PC-9 (cell line): ENCODE results near the gene LHX1. TPM values are rescaled to one million over a fixed set of nuclear protein-coding genes. Genes with fewer than 3 reads are reported as not detected.

Experiments
- BruUV-seq: library from RNA; stranded (reverse); fragments of 400-500 nt; replicated peaks from 2 replicates; lab custom pipeline; 2021; lab: Mats Ljungman, UMichigan
- CTCF ChIA-PET: fragments of 300-600 bp; sonication (Branson Sonifier 250); formaldehyde crosslinking; loops from one replicate; lab custom pipeline; 2022; ENCODE audit warnings: antibody characterized with exemption; lab: Charles Lee
- POLR2A ChIA-PET: fragments of 300-600 bp; sonication (Branson Sonifier 250); formaldehyde crosslinking; loops from one replicate; lab custom pipeline; 2022; ENCODE audit warnings: antibody characterized with exemption; ENCODE audit not compliant: unreplicated experiment; lab: Charles Lee
- DNase-seq, 2 experiments: peaks; one replicate each; pipeline versions ENCODE4 v3.0.0 to v3.0.0-alpha.2; 2015 to 2022; ENCODE audit warnings: mixed read lengths in 1 of 2
- H2AFZ ChIP-seq: fragments of 200-600 bp; sonication (generic); 2 replicates; pipeline ENCODE4 v1.8.1; 2017; ENCODE audit warnings: antibody characterized with exemption
- H3F3A ChIP-seq: fragments of 200-600 bp; sonication (generic); 2 replicates; pipeline ENCODE4 v1.8.1; 2017; ENCODE audit warnings: antibody characterized with exemption, mild to moderate bottlenecking, low read depth; ENCODE audit not compliant: insufficient read depth
- H3K27ac ChIP-seq: fragments of 200-600 bp; sonication (generic); 2 replicates; pipeline ENCODE4 v1.6.1; 2016; ENCODE audit warnings: mixed run types
- H3K27me3 ChIP-seq: fragments of 200-600 bp; sonication (generic); 2 replicates; pipeline ENCODE4 v1.6.1; 2016; ENCODE audit warnings: low read depth, mixed run types; ENCODE audit not compliant: insufficient read depth
- H3K36me3 ChIP-seq: fragments of 200-600 bp; sonication (generic); 2 replicates; pipeline ENCODE4 v1.6.1; 2016; ENCODE audit warnings: low read depth, mixed run types
- H3K4me1 ChIP-seq: fragments of 200-600 bp; sonication (generic); replicated peaks from 2 replicates; pipeline ENCODE4 v1.6.1; 2016; ENCODE audit warnings: mixed run types; ENCODE audit not compliant: insufficient read depth
- H3K4me2 ChIP-seq: fragments of 200-600 bp; sonication (generic); 2 replicates; pipeline ENCODE4 v1.6.1; 2017; ENCODE audit warnings: mixed run types
- H3K4me3 ChIP-seq: fragments of 200-600 bp; sonication (generic); 2 replicates; pipeline ENCODE4 v1.6.1; 2016; ENCODE audit warnings: mixed run types
- H3K79me2 ChIP-seq: fragments of 200-600 bp; sonication (generic); 2 replicates; pipeline ENCODE4 v1.6.1; 2017; ENCODE audit warnings: low read depth, mixed run types
- H3K9me2 ChIP-seq: fragments of 200-600 bp; sonication (generic); 2 replicates; pipeline ENCODE4 v1.8.1; 2017; ENCODE audit warnings: mild to moderate bottlenecking; ENCODE audit not compliant: insufficient read depth
- H3K9me3 ChIP-seq: fragments of 200-600 bp; sonication (generic); 2 replicates; pipeline ENCODE4 v1.8.1; 2016; ENCODE audit warnings: low read depth; ENCODE audit not compliant: insufficient read depth
- H4K20me1 ChIP-seq: fragments of 200-600 bp; sonication (generic); 2 replicates; pipeline ENCODE4 v1.8.1; 2017; ENCODE audit not compliant: insufficient read depth
- CTCF ChIP-seq: fragments of 200-600 bp; sonication (generic); conservative IDR thresholded peaks from 2 replicates; pipeline ENCODE4 v1.6.1; 2017; ENCODE audit warnings: mixed run types, antibody characterized with exemption, mild to moderate bottlenecking, moderate library complexity
- EZH2 ChIP-seq: fragments of 200-600 bp; sonication (generic); IDR thresholded peaks from 2 replicates; pipeline ENCODE4 v1.8.0; 2017; ENCODE audit warnings: antibody characterized with exemption, low read depth
- intact Hi-C: fragments of 100-400 bp; cut with micrococcal nuclease; formaldehyde crosslinking; loops from one replicate; pipeline ENCODE4 v1.10.0; 2022; ENCODE audit not compliant: unreplicated experiment
- total RNA-seq: library from RNA; stranded (reverse); gene quantifications from 2 replicates; pipeline ENCODE4 v1.2.3, GENCODE V29; 2021

LHX1 gene
- total RNA-seq, 1 experiment from 2014 or later: 12.3 TPM

DNA sequence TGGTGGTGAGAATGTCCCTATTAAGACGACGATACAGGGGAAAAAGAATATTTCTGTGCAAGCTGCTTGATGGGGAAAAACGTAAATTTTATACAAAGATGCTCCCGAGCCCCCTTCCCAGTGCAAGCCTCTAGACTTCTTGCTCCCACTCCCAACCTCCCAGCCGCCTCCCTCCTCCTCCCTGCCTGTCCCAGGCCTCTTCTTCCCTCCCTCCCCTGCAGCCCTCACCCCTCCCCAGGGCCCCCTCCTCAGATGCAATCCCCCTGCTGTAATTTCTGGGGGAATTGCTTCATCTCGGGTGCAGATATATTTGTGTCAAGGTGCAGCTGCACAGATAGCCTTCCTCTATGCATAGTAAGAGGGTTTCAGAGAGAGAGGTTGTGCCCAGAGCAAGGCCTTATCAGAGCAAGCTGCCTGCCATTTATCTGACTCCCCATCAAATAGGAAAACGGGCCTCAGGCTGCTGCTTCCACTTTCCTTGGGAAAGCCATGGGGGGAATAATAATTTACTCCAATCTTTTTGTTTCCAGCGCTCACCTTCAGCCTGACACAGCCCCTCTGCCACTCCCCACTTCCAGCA, 47.4 kb upstream of the LHX1 start:
- H2AFZ ChIP-seq: no peak overlapping the region
- H4K20me1 ChIP-seq: no peaks in the 10 kb centered on the region
- no peak overlapping the region for H3K27ac ChIP-seq
- H3K4me1 ChIP-seq: no peaks in the 10 kb centered on the region
- H3K27me3 ChIP-seq: no peaks in the 10 kb centered on the region
- H3K9me3 ChIP-seq: no peaks in the 10 kb centered on the region
- no peaks in the 10 kb centered on the region for H3F3A ChIP-seq
- POLR2A ChIA-PET: no interaction called here
- no peaks in the 10 kb centered on the region for H3K36me3 ChIP-seq
- BruUV-seq: no TSS peak
- no peak overlapping the region for H3K4me2 ChIP-seq
- no peaks in the 10 kb centered on the region for H3K9me2 ChIP-seq
- CTCF ChIA-PET: no interaction called here
- H3K79me2 ChIP-seq: no peaks in the 10 kb centered on the region
- TF ChIP-seq CTCF (no peak), EZH2 (no peak)
- intact Hi-C loops: no loop called here
- no peak overlapping the region for H3K4me3 ChIP-seq
- DNase-seq: no peak

DNA sequence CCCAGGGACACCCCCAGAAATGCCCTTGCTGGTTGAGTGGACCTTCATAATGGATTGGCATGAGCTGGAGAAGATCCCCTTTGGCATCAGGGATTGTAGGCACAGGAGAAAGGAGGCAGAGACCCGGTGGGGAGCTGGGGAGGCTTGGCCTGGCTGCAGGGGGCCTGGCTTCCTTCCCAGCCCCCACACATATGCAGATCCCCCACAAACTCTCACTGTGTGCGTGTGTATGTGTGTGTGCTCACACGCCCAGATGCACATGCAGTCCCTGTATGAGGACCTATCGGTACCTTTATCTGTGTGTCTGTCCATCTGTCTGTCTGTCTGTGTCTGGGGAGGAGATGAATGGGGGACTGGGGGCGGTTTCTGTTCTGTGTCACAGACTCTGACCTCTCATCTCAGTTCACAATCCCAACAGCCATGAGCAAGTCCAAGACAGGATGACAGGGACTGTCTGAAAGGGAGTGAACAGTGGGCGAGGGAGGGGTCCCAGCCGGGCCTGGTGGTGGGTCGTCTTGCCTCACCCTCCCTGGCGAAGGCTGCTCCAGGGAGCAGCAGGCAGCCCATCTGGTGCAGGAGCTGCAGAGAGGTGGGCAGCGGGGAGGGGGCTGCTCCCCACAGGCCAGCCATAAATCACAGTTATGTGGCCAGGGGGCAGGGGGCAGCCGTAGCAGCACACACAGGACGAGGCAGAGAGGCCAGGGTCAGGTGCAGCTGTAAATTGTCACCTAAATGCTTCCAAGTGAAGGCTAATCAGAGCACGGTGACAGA, 46.7 kb upstream of the LHX1 start:
- TF ChIP-seq EZH2 (no peak), CTCF (no peak)
- ChIA-PET CTCF (no interaction called here), POLR2A (no interaction called here)
- Histone ChIP-seq H3K4me1 (no peaks in the 10 kb centered on the region), H3K9me3 (no peaks in the 10 kb centered on the region), H4K20me1 (no peaks in the 10 kb centered on the region), H3K4me2 (no peak overlapping the region), H3K27ac (no peak overlapping the region), H3K9me2 (no peaks in the 10 kb centered on the region), H3K79me2 (no peaks in the 10 kb centered on the region), H3K4me3 (no peak overlapping the region), H2AFZ (no peak overlapping the region), H3K36me3 (no peaks in the 10 kb centered on the region), H3K27me3 (no peaks in the 10 kb centered on the region), H3F3A (no peaks in the 10 kb centered on the region)
- DNase-seq: no peak
- intact Hi-C loops: no loop called here
- no TSS peak for BruUV-seq

DNA sequence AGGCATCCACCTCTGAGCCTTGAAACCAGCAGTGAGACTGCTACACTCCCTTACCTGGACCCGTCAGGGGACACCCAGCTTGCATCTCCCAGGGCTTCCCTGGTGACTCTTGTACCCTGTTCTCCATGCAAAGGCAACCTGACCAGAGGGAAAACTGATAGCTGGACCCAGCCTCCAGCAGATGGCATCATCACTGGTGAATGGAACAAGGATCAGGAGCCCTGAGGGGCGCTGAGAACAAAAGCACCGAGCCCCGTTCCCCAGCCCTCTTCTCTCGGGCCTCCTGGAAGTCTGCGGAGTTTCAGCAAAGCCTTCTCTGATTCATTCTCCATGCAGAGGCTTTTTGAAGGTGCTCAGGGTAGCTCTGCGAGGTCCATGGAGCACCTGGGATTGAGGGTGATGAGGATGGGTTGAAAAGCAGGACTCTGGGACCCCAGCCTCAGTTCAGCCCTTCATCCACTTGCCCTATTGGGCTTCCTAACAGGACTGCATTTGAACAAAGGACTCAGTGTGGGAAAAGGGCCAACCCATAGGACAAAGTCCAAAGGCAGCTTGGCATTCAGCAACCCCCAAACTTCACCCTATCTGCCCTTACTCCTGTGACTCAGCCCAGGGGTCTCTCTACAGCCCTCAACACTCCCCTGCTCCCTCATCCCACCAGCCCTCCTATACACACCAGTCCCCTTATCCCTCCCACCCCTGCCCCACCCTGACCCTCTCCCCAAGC, 45.0 kb upstream of the LHX1 start:
- H3K27ac ChIP-seq: no peak overlapping the region
- no peak for DNase-seq
- no peaks in the 10 kb centered on the region for H3K4me1 ChIP-seq
- TF ChIP-seq CTCF (no peak), EZH2 (no peak)
- H3K4me3 ChIP-seq: no peak overlapping the region
- H3K9me2 ChIP-seq: no peaks in the 10 kb centered on the region
- intact Hi-C loops: no loop called here
- H3K79me2 ChIP-seq: no peaks in the 10 kb centered on the region
- H3K36me3 ChIP-seq: no peaks in the 10 kb centered on the region
- ChIA-PET CTCF (interaction anchor here (0.7 kb wide), 1 partner anchor 156 kb away, joined by 10 read pairs; no protein-coding TSS in a partner anchor), POLR2A (no interaction called here)
- H3K9me3 ChIP-seq: no peaks in the 10 kb centered on the region
- no TSS peak for BruUV-seq
- no peak overlapping the region for H3K4me2 ChIP-seq
- no peak overlapping the region for H2AFZ ChIP-seq
- H3K27me3 ChIP-seq: no peaks in the 10 kb centered on the region
- no peaks in the 10 kb centered on the region for H3F3A ChIP-seq
- no peaks in the 10 kb centered on the region for H4K20me1 ChIP-seq
